ENCODE data around the gene CR1. TPM values are rescaled to one million over a fixed set of nuclear protein-coding genes. Genes with fewer than 3 reads are reported as not detected.

Gene CR1
- total and polyA plus RNA-seq, 2 of the 8 experiments (the other 6 are each of a cell fraction or from before 2014, with no cell fraction given) = 0.15 to 0.22 TPM

GRCh38 chr1:207497941-207498340 lies 2.0 kb downstream of the CR1 start (continued):
- no peak for TF ChIP-seq TCF12 (IDR thresholded peaks at IDR 0.05; ENCODE audit: low read depth, low read length)
